Gastrocnemius medialis (tissue), 4 donors: ENCODE data around the gene OCA2. TPM values are rescaled to one million over a fixed set of nuclear protein-coding genes. Genes with fewer than 3 reads are reported as not detected.

Experiments used
- ATAC-seq, 2 donors: fragments of 150-250 bp; one replicate each; pipeline ENCODE4 v1.9.1; 2016
- DNase-seq, 2 donors: peaks; one replicate each; pipeline ENCODE4 v3.0.0-alpha.2; 2019
- H3K27ac ChIP-seq, 4 donors: fragments of 200-600 bp; sonication (generic); 1 replicate in 1 of 4; 2 replicates in 3 of 4; pipeline ENCODE4 v1.5.1; 2016 to 2018; ENCODE audit warnings: mild to moderate bottlenecking in 2 of 4, moderate library complexity in 1 of 4
- H3K27me3 ChIP-seq, 3 donors: fragments of 200-600 bp; sonication (generic) in 2 of 3; 1 replicate in 1 of 3; 2 replicates in 2 of 3; pipeline versions ENCODE4 v1.5.1 to v1.6.0; 2016 to 2019; ENCODE audit warnings: mild to moderate bottlenecking in 1 of 3, moderate library complexity in 1 of 3
- H3K36me3 ChIP-seq, 2 donors: fragments of 200-600 bp; sonication (generic) in 1 of 2; one replicate each; pipeline ENCODE4 v1.5.1; 2017 to 2018
- H3K4me1 ChIP-seq, 2 donors: fragments of 200-600 bp; sonication (generic) in 1 of 2; one replicate each; pipeline ENCODE4 v1.5.1; 2016 to 2017; ENCODE audit warnings: mild to moderate bottlenecking in 2 of 2
- H3K4me3 ChIP-seq, 4 donors: fragments of 200-600 bp; sonication (generic) in 3 of 4; 1 replicate in 1 of 4; 2 replicates in 3 of 4; pipeline ENCODE4 v1.5.1; 2016 to 2019; ENCODE audit warnings: mild to moderate bottlenecking in 2 of 4
- H3K9me3 ChIP-seq, 3 donors: fragments of 200-600 bp; sonication (generic) in 2 of 3; 1 replicate in 1 of 3; 2 replicates in 2 of 3; pipeline ENCODE4 v1.5.1; 2016 to 2019
- CTCF ChIP-seq, 5 experiments: fragments of 450-650 bp in 3 of 5; fragments of 200-600 bp in 2 of 5; sonication (generic) in 2 of 5; IDR thresholded peaks in 4 of 5; conservative IDR thresholded peaks in 1 of 5; 1 replicate in 4 of 5; 2 replicates in 1 of 5; pipeline ENCODE4 v1.5.1; 2016 to 2019; ENCODE audit warnings: antibody characterized with exemption in 5 of 5, mild to moderate bottlenecking in 3 of 5, moderate library complexity in 3 of 5
- POLR2A ChIP-seq, 2 donors: fragments of 450-650 bp; IDR thresholded peaks; one replicate each; pipeline ENCODE4 v1.6.1; 2017; ENCODE audit warnings: antibody characterized with exemption in 2 of 2, mild to moderate bottlenecking in 2 of 2, moderate library complexity in 2 of 2
- in situ Hi-C, 4 donors: fragments of 200-750 bp; cut with MboI; loops; one replicate each; pipeline versions ENCODE4 v1.15.0 to v1.8.0; 2017; ENCODE audit warnings: low sequenced_read_pairs in 4 of 4
- intact Hi-C: fragments of 100-400 bp; cut with DNase I; formaldehyde crosslinking; loops from one replicate; pipeline ENCODE4 v1.15.1; 2023; ENCODE audit warnings: low total_unique reads
- total RNA-seq, 4 donors: library from RNA; depleted of rRNA; stranded (reverse); fragments of >200 nt; gene quantifications; one replicate each; pipeline versions ENCODE4 v1.1.0 to v1.2.3, GENCODE V29; 2016

The OCA2 gene
- total RNA-seq, 4 donors from 2014 or later, result 0.16 to 0.63 (median 0.41) TPM; not detected in 1

DNA sequence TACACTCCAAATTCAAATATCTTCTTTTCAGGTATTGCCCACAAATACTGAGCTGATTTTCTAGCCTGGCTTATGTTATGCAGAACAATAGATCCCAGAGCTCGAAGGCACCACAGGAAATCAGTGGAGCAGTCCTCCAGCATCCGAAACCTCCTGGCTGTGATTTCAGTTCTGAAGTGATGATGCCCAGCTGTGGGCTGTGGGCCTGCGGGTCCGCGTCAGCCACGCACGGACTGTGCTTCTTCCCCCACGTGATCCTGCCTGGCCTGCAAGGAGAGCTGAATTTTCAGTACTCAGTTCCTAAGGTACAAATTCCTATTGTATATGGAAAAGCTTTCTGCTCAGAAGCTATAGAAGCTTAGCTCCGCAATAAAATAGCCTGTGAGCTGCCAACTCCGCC lies 96.2 kb downstream of the OCA2 start:
- no peaks in the 10 kb centered on the region for H3K9me3 ChIP-seq
- no peak for TF ChIP-seq CTCF (IDR thresholded peaks at IDR 0.05 in 4 of 5, conservative IDR thresholded peaks at IDR 0.05 in 1 of 5)
- no peak for TF ChIP-seq POLR2A (IDR thresholded peaks at IDR 0.05)
- in situ Hi-C loops, result no loop called here

GRCh38 chr15:28002136-28002861 lies 96.8 kb downstream of the OCA2 start:
- in situ Hi-C loops (no loop called here), intact Hi-C loops (no loop called here)

More for the DNA sequence above, 96.2 kb downstream of the OCA2 start:
- H3K4me1 ChIP-seq, result no peaks in the 10 kb centered on the region
- no peaks in the 10 kb centered on the region for H3K27me3 ChIP-seq
- no peak overlapping the region for H3K4me3 ChIP-seq
- ATAC-seq (no peak), DNase-seq (no peak)
- no peaks in the 10 kb centered on the region for H3K36me3 ChIP-seq
- no peak overlapping the region for H3K27ac ChIP-seq
- intact Hi-C loops, result no loop called here

GRCh38 chr15:28001641-28002040 lies 97.5 kb downstream of the OCA2 start:
- ATAC-seq (no peak), DNase-seq (no peak)
- H3K9me3 ChIP-seq, result no peaks in the 10 kb centered on the region
- intact Hi-C loops, result no loop called here
- in situ Hi-C loops, result no loop called here
- H3K4me1 ChIP-seq, result no peaks in the 10 kb centered on the region
- H3K36me3 ChIP-seq, result no peaks in the 10 kb centered on the region
- no peak for TF ChIP-seq POLR2A (IDR thresholded peaks at IDR 0.05)
- TF ChIP-seq CTCF (IDR thresholded peaks at IDR 0.05 in 4 of 5, conservative IDR thresholded peaks at IDR 0.05 in 1 of 5), result no peak
- H3K27me3 ChIP-seq, result no peaks in the 10 kb centered on the region
- no peak overlapping the region for H3K4me3 ChIP-seq
- H3K27ac ChIP-seq, result no peak overlapping the region

More at GRCh38 chr15:28002136-28002861, 96.8 kb downstream of the OCA2 start:
- no peak for ATAC-seq
- Histone ChIP-seq H3K36me3 (no peaks in the 10 kb centered on the region), H3K27ac (no peak overlapping the region), H3K9me3 (no peaks in the 10 kb centered on the region), H3K4me3 (no peak overlapping the region), H3K4me1 (no peaks in the 10 kb centered on the region), H3K27me3 (no peaks in the 10 kb centered on the region)
- no peak for DNase-seq
- TF ChIP-seq CTCF (IDR thresholded peaks at IDR 0.05 in 4 of 5, conservative IDR thresholded peaks at IDR 0.05 in 1 of 5) (no peak), POLR2A (IDR thresholded peaks at IDR 0.05) (no peak)

- in situ Hi-C loops (no loop called here), intact Hi-C loops (loop anchor here (10.0 kb wide), 1 partner anchor 59 kb away; no protein-coding TSS in a partner anchor)
- no peak for TF ChIP-seq CTCF (IDR thresholded peaks at IDR 0.05 in 4 of 5, conservative IDR thresholded peaks at IDR 0.05 in 1 of 5)
- TF ChIP-seq POLR2A (IDR thresholded peaks at IDR 0.05), result no peak
- Histone ChIP-seq H3K27ac (no peak overlapping the region), H3K27me3 (no peaks in the 10 kb centered on the region), H3K4me3 (no peak overlapping the region), H3K36me3 (no peaks in the 10 kb centered on the region), H3K9me3 (no peaks in the 10 kb centered on the region), H3K4me1 (no peaks in the 10 kb centered on the region)
- ATAC-seq, result no peak
- no peak for DNase-seq
These were observed 104.9 kb downstream of the OCA2 start for GRCh38 chr15:27993996-27994780.
